Astrocyte of the hippocampus (primary cell): ENCODE data around the gene CD33.
"Not testable (repeated sequence)": the region's sequence is repeated elsewhere in the genome, so short reads cannot be mapped to it uniquely, and the experiment has no call there.

Experiments used
- DNase-seq: peaks from one replicate; pipeline ENCODE4 v3.0.0; 2011; ENCODE audit warnings: low read depth, low spot score

Gene CD33

GRCh38 chr19:51224898-51225393 lies at the start of gene CD33:
Gene CD33, plus strand, starts transcription at chr19:51225080. Its CDS starts 39 bp downstream, at chr19:51225119.
- DNase-seq, result not testable (repeated sequence)

DNA sequence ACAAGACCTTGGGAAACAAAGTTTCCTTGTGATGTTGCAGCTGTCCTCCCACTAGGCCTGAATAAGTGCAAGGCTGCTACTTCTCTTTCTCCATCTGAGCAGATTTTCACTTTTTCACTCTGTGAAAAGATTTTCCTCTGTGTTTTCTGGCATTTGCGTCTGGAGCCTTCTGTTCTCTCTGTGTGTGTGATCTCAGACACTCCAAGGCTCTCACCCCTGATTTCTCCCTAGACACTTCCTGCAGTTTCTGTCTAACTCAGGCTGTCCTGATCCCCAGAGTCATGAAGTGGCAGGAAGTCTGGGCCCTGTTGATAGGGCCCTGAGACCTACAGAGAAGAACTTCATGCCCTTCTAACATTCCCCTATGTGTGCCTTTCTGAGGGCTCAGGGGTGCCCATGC lies 45.6 kb upstream of the CD33 start:
- DNase-seq, result no peak

GRCh38 chr19:51181377-51181912 lies 43.4 kb upstream of the CD33 start:
- DNase-seq, result no peak

DNA sequence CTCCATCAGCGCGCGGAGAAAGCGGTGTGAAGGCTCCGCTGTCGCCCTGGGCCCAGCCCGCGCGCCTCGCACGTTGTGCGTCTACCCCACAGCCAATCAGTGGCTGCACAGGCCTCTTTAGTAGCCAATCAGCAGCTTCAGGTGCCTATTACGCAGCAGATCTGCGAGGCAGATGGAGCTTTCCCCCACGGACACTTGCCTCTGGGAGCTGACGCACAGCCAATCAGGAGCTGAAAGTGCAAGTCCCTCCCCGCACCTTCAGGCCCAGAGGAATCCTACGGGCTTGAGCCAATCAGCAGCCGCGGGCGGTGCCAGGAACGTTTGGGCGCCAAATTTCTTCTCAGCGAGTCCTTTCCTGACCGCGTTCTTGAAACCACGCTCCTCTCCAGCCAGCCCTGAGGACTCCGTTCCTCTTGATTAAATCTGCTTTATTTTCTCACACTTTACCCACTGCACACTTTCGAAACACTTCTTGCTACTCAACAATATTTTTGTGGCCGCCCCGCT lies 42.9 kb upstream of the CD33 start:
- DNase-seq, result no peak

DNA sequence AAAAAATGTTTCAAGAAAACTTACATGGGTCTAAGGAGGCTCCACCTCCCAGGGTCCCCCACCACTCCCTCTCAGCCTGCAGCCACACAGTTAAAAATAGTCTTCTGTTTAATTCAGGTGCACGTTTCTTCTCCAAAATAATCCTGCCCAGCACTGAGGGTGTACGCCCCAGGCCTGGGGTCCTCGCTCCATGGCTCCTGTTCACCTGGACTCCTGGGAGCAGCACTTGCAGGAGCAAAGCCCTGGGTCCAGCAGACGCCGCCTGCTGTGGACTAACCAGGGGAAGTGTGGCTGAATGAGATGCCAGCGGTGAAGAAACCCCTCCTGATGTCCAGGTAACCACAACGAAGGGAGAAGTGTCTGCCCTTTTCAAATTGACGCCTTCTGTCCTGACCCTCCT lies 41.3 kb upstream of the CD33 start:
- DNase-seq, result no peak

DNA sequence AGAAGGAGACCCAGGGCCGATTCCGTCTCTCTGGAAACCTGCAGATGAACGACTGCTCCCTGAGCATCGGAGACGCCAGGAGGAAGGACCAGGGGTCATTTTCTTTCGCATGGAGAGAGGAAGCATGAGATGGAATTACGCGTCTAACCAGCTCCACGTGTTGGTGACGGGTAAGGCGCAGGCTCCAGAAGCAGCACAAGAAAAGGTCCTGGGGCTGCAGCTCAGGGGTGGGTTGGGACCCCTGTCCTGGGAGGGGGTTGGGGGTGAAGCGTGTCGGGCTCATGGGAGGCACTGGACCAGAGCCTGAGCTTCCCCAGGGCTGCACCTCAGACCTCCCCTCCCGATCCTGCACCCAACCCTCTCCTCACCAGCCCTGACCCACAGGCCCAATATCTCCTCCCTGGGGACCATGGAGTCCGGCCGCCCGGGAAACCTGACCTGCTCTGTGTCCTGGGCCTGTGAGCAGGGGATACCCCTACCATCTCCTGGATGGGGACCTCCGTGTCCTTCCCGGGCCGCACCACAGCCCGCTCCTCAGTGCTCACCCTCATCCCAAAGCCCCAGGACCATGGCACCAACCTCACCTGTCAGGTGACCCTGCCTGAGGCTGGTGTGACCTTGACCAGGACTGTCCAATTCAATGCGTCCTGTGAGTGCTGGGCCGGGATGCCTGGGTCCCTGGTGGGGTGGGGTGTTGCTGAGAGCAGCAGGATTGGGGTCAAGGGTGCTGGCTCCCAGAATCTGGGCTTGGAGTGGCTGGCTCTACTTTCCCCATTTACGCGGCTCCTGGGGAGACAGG lies 39.6 kb upstream of the CD33 start:
- no peak for DNase-seq

- DNase-seq, result no peak
Measured at GRCh38 chr19:51185868-51186215, 39.0 kb upstream of the CD33 start.

DNA sequence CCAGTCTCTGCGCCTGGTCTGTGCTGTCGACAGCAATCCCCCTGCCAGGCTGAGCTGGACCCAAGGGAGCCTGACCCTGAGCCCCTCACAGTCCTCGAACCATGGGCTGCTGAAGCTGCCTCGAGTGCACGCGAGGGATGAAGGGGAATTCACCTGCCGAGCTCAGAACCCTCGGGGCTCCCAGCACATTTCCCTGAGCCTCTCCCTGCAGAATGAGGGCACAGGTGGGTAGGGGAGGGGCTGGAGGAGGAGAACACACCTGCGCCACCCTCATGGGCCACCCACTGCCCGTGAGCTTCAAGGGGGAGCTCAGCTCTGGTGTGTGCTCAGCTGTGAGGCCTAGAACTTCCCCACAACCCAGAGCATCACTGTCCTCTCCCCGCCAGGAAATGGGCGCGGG lies 38.6 kb upstream of the CD33 start:
- DNase-seq, result no peak

DNA sequence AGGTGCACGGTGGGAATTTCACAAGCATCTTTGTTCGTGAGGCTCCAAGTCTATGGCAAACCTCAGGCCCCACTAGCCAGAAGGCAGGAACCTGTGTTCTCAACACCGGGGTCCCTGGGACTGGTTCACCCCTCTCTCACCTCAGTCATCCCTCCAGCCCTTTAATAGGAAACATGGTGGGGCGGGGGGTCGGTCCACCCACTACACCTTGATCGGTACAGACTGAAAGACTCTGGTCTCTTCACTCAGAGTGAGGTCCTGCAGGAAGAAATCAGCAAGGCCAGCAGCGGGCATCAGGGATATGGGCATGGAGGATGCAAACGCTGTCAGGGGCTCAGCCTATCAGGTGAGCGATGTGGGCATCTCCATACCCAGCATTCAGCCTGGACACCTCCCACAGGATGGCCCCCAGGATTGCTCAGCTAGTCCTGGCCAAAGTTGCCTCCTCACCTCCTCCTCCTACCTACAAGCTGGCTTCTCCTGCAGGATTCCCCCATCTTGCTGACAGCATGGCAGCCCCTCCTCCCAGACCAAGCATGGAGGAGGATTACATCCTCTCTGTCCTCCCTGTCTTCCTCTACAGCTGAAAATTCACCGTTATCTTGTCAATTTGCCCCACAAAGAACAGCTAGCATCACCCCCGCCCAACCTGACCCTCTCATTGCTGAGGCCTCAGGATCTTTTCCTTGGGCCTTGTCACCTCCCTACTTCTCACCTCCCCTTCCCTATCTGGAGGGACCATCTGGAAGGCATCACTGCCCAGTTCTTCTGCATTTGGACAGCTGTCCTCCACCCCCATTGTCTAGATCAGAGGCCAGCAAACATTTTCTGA lies 37.3 kb upstream of the CD33 start:
- DNase-seq, result no peak

DNA sequence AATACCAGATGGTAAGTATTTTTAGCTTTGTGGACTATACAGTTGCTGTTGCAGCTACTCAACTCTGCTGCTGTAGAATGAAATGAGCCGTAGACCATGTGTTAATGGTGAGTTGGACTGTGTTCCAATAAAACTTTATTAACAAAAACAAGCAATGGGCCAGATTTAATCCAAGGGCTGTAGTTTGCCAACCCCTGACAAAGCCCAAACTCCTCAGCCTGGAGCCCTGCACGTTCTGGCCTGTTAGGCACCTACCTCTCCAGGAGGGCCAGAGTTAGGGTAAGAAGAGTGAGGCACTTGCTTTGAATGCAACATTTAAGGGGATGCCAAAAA lies 36.7 kb upstream of the CD33 start:
- DNase-seq, result no peak

DNA sequence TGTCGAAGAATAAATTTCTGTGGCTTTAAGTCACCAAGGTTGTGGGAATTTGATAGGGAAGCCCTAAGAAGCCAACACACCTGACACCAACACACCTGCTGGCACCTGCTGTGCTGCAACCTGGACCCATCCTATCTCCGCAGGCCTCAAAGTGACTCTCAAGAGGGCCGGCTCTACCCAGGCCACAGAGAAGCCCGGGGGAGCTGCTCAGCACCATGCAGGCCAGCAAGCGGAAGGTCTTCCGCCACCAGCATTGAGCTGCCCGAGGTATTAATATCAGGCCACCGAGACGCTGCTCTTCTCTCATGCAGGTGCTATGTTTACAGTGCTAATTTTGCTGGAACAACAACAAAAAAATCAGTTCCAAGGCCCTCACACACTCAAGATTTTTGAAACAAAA lies 32.2 kb upstream of the CD33 start:
- no peak for DNase-seq

DNA sequence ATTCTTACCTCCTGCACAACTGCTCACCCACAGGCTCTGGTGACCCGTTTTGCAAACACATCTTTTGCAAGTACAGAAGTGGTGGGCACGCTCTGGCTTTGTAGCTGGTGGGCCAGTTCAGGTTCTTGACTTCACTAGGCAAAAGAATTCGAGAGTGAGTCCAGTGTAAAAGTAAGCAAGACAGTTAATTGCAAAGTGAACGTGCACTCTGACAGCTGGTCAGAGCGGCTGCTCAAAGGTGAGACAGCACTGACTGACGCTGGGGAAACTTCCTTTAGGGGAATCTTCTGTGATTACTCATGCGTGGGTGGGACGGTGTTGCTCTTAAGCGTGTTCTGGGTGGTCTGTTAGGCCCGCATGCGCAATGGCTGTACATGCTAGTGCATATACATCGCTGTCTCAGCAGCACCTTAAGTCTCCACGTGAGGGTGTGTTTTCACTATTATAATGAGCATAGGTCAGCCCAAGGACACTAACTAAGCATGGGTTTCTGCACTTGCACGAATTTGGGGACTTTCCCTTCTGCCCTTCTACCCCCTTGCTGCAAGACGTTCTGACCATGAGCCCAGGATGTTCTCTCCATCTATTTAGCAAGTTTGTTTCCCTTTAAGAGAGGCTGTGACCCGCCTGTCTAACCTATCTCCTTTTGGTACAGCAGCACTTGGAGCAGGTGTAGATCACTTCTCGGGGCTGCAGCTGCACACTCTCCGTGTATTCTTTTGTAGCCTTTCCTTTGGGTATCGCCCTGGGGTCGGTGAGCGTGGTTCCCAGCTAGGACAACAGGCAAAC lies 30.2 kb upstream of the CD33 start:
- no peak for DNase-seq

- DNase-seq, result no peak
Measured at GRCh38 chr19:51195316-51195586, 29.6 kb upstream of the CD33 start.

DNA sequence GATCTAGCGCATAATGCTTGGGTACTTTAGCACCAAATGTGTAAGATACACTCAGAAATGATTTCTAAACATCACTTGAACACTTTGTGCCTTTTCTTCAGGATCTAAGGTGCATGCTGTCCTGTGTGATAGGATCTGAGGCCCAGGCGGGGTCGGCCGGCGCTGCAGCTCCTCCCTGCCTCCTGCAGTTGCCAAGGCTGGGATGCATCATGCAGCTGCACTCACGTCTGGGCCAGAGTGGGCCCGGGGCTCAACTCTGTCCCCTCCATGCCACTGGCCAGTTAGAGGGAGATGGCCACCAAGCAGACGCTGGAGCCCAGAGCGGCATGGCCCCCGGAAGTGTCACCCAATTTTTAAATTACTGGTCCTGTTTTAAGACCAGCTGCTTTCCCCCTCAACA lies 29.3 kb upstream of the CD33 start:
- no peak for DNase-seq

DNA sequence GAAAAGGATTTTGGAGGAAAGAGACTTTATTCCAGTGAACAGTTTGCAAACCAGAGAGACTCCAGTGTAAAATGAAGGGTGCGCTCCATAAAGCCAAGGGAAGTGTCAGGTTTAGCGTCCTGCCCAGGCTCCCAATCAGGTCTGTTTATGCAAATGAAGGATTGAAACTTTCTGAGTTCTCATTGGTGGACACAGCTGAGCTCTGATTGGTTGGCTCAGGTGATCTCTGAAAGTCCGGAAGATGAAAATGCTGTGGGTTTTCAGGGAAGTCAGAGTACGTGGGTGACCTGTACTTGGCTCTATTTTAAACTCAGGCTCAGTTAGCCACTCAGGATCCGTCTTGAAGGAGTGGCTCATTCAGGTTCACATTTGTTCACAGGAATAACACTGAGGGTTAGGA lies 28.7 kb upstream of the CD33 start:
- DNase-seq, result no peak

DNA sequence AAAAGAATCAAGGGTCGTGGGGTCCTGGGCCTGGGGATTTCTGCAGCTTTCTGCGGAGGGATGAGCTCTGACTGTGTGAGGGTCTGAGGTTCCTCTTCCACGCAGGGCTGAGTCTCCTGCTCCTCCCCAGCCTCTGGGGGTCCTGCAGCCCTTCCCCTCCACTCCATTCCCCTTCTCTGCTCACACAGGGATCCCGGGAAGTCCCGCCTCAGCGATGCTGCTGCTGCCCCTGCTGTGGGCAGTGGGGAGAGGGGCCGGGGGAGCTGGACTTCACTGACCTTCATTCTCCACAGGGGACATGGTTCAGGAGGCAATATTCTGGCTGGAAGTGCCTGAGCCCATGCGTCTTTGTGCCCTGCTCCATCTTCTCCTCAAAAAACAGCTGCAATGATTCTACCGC lies 26.2 kb upstream of the CD33 start:
- no peak for DNase-seq

- DNase-seq, result no peak
Measured at GRCh38 chr19:51200071-51200666, 24.7 kb upstream of the CD33 start.

- no peak for DNase-seq
Measured at GRCh38 chr19:51201712-51202111, 23.2 kb upstream of the CD33 start.

DNA sequence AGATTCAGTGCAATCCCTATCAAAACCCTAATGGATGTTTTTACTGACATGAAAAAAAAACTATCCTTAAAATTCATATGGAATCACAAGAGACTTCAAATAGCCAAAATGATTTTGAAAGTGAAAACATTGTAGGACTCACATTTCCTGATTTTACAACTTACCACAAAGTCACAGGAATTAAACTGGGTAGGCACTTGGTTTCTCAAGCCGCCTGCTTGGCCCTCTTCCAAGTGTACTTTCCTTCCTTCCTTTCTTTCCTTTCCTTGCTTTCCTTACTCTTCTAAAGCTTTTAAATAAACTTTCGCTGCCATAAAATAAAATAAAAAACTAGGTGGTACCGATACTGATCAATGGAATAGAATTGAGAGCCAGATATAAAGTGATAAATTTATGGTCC lies 21.0 kb upstream of the CD33 start:
- DNase-seq, result no peak

DNA sequence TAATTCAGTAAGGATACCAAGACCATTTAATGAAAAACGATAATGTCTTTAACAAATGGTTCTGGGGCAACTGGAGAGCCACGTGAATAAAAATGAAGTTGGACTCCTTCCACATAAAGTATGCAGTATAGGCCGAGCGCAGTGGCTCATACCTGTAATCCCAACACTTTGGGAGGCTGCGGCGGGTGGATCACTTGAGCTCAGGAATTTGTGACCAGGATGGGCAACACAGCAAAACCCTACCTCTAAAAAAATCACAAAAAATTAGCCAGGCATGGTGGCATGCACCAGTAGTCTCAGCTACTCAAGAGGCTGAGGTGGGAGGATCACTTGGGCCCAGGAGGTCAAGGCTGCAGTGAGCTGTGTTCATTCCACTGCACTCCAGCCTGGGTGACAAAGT lies 20.6 kb upstream of the CD33 start:
- no peak for DNase-seq

GRCh38 chr19:51207747-51208146 lies 17.1 kb upstream of the CD33 start:
- no peak for DNase-seq
